ENCODE results near the gene ZBTB38. TPM values are rescaled to one million over a fixed set of nuclear protein-coding genes. Genes with fewer than 3 reads are reported as not detected.

Gene ZBTB38
- total RNA-seq, 1 experiment from 2014 or later = 6.7 TPM

DNA sequence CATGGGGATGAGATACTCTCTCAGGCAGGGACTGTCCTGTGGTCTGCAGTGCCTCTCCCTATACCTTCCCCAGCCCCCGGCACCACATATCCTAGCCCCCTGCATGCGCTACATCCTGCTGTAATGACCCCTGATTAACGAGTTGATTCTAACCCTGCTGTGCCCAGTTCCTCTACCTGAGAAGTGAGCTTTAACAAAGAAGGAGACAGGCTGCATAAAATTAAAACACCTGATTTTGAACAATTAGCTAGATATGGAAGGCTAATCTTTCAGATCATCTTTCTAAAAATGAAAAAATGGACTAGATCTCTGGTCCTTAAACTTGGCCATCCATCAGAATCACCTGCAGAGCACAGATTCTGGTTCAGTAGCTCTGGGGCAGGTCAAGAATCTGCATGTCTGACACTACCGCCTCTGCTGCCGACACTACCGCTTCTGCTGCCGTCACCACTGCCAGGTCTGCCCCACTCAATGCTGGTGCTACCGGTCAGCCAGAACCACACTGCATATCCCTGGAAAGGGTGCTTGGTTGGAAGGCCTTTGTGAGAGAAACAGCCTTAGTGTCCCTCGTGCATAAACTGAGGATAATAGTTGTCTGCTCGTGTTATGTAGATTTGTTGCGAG is 33.6 kb upstream of the ZBTB38 start:
- Histone ChIP-seq H3K4me3 (ENCODE audit: insufficient read depth, low read depth, low read length) (no peak overlapping the region), H3K27me3 (ENCODE audit: control insufficient read depth, insufficient read depth, low read length) (no peaks in the 10 kb centered on the region), H3K36me3 (replicated peaks; ENCODE audit: control insufficient read depth, insufficient read depth, low read length) (no peaks in the 10 kb centered on the region)
- DNase-seq = no peak

DNA sequence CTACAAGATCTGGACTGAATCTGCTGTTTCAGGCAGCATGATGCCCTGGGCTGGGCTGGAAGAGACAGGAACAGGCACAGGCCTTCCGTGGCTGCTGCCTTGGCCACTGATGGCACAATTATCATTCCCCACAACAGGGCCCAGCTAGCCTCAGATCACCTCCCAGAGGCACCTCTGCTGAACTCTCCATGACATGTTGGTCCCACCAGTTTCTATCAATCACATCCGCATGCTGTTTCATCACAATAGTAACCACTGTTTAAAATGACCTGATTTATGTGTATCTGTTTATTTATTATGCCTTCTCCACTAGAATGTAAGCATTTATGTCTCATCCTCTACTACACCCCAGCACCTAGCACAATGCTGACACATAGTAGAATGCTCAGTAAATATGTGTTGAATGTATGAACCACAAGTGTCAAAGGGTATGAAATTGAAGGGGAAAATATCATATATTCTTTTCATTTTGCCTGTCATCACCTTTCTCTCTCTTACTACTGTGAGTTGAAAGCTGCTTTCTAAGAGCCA is 32.7 kb upstream of the ZBTB38 start:
- H3K36me3 ChIP-seq (replicated peaks; ENCODE audit: control insufficient read depth, insufficient read depth, low read length) = no peaks in the 10 kb centered on the region
- H3K27me3 ChIP-seq (ENCODE audit: control insufficient read depth, insufficient read depth, low read length) = no peaks in the 10 kb centered on the region
- DNase-seq = no peak
- H3K4me3 ChIP-seq (ENCODE audit: insufficient read depth, low read depth, low read length) = no peak overlapping the region

DNA sequence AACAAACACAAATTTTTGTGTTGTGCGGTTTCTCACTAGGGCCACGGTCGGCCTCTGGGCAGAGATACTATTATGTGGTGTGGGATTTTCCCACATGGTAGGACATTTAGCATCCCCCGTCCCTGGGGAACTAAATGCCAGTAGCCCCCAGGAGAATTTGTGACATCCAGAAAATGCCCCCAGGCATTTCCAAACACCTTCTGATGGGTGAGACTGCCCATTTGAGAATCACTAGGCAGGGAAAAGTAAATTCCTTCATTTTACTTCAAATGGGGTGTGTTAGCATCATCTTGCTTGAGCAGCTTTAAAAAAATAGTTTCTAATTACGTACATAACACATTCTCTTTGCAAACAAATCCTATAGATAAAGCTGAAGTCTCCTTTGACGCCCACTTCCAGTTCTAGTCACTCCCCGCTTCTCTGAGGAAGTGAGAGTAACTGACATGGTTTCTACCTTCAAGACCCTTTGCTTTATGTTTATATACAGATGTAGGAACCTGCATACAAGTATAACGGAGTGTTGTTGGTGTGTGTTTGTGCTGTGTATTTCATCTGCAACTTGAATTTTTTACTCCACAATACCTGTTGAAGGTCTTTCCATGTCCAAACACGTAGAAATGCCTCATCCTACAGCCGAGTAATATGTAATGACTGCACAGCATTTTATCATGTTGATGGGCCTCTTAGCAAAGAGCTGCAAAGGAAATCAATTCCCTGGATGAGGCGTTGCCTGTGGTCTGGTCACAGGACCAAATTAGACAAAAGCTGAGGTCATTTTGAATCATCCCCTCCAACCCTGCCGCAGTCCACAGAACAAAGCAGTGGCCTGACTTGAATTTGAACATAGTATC is 31.4 kb upstream of the ZBTB38 start:
- no peak for DNase-seq
- H3K27me3 ChIP-seq (ENCODE audit: control insufficient read depth, insufficient read depth, low read length) = no peaks in the 10 kb centered on the region

DNA sequence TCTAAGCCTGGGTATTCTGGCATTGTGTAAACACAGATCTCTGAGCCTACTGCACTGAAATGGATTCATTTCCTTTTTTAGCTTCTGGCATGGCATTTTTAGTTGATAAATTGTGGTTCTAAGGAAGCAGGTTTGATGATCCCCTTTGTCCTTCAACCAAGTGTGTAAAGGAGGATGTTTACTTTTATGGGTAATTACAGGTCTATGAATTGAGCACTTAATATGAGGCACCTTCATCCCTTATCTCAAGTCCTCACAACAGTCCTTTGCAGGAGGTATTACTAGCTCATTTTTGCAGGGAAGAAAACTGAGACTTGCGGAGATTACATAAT is 30.8 kb upstream of the ZBTB38 start:
- no peak overlapping the region for H3K4me3 ChIP-seq (ENCODE audit: insufficient read depth, low read depth, low read length)
- DNase-seq = no peak
- H3K27me3 ChIP-seq (ENCODE audit: control insufficient read depth, insufficient read depth, low read length) = no peaks in the 10 kb centered on the region
- H3K36me3 ChIP-seq (replicated peaks; ENCODE audit: control insufficient read depth, insufficient read depth, low read length) = no peaks in the 10 kb centered on the region

More for the DNA sequence above, 31.4 kb upstream of the ZBTB38 start:
- Histone ChIP-seq H3K4me3 (ENCODE audit: insufficient read depth, low read depth, low read length) (no peak overlapping the region), H3K36me3 (replicated peaks; ENCODE audit: control insufficient read depth, insufficient read depth, low read length) (no peaks in the 10 kb centered on the region)

DNA sequence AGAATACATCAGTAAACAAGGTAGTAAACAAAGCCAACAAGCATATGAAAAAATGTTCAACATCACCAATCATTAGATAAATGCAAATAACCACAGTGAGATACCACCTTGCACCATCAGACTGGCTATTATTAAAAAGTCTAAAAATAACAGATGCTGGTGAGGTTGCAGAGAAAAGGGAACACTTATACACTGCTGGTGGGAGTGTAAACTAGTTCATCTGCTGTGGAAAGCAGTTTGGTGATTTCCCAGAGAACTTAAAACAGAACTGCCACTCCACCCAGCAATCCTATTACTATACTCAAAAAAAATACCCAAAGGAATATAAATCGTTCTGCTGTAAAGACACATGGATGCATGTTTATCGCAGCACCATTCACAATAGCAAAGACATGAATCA is 30.3 kb upstream of the ZBTB38 start:
- no peak for DNase-seq
- Histone ChIP-seq H3K27me3 (ENCODE audit: control insufficient read depth, insufficient read depth, low read length) (no peaks in the 10 kb centered on the region), H3K36me3 (replicated peaks; ENCODE audit: control insufficient read depth, insufficient read depth, low read length) (no peaks in the 10 kb centered on the region), H3K4me3 (ENCODE audit: insufficient read depth, low read depth, low read length) (no peak overlapping the region)

DNA sequence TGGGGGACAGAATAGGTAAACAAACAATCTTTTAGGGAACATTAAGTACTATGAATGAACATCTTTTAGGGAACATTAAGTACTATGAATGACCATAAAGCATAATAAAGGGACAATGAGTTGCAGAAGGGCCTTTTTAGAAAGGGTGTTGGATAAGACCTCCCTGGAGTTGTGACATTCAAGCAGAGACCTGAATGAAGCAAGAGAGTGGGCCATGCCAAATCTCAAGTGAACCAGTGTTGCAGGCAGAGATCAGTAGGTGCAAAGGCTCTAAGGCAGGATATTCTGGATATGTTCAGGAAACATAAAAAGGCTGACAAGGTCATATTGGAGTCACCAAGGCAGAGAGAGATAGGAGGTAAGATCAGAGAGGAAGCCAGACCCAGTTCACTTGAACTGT is 29.4 kb upstream of the ZBTB38 start:
- H3K36me3 ChIP-seq (replicated peaks; ENCODE audit: control insufficient read depth, insufficient read depth, low read length) = no peaks in the 10 kb centered on the region
- DNase-seq = no peak
- no peaks in the 10 kb centered on the region for H3K27me3 ChIP-seq (ENCODE audit: control insufficient read depth, insufficient read depth, low read length)
- H3K4me3 ChIP-seq (ENCODE audit: insufficient read depth, low read depth, low read length) = no peak overlapping the region

DNA sequence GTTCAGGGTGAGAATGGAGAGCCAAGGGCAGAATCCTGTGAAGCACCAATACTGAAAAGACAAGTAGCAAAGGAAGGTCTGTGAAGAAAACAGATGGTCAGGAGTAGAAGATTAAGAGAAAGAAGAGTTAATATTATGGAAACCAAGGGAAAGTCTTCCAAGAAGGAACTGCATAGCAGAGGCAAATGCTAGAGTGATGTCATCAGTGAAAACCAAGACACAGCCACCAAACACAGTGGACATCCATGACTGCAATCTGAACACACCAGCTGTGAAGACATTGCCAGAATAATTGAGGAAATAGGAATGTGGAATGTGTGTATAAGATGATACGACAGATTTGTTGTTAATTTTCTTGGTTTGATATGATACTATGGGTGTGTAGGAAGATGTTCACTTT is 26.8 kb upstream of the ZBTB38 start:
- H3K27me3 ChIP-seq (ENCODE audit: control insufficient read depth, insufficient read depth, low read length) = no peaks in the 10 kb centered on the region
- no peaks in the 10 kb centered on the region for H3K36me3 ChIP-seq (replicated peaks; ENCODE audit: control insufficient read depth, insufficient read depth, low read length)
- no peak overlapping the region for H3K4me3 ChIP-seq (ENCODE audit: insufficient read depth, low read depth, low read length)
- no peak for DNase-seq

DNA sequence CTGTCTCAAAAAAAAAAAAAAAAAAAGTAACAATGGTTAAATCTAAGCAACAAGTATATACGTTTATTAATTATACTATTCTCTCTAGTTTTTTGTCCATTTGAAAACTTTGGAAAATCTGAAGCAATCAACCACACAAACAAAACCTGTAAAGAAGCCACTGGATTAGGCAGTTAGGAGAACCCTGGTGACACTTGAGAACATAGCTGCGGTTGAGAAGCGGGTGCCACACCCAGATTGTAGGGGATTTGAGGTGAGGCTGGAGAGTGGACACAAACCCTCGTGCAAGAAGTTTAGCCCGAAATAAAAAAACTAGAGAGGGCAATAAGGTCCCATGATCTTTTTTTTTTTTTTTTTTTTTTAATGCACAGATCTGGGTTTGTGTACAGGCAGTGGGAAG is 25.9 kb upstream of the ZBTB38 start:
- no peak overlapping the region for H3K4me3 ChIP-seq (ENCODE audit: insufficient read depth, low read depth, low read length)
- no peak for DNase-seq
- no peaks in the 10 kb centered on the region for H3K36me3 ChIP-seq (replicated peaks; ENCODE audit: control insufficient read depth, insufficient read depth, low read length)
- H3K27me3 ChIP-seq (ENCODE audit: control insufficient read depth, insufficient read depth, low read length) = no peaks in the 10 kb centered on the region

DNA sequence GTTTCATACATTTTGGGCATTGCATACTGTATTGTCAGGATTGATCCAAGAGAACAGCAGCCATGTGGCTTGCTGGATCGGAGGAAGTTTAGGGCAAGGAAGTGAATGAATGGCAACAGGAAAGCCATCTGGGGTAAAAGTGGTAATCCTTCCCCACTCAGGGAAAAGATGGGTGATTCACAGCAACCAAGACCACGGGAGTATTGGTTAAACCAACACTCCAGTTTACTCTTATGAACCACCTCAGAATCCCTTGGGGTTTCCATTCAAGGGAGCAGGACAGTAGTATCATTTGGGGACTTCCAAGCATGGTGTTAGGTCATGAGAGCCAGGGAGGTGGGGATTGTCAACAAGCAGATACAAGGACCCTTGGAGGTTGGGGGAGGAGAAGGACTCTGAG is 25.2 kb upstream of the ZBTB38 start:
- DNase-seq = no peak
- Histone ChIP-seq H3K36me3 (replicated peaks; ENCODE audit: control insufficient read depth, insufficient read depth, low read length) (no peaks in the 10 kb centered on the region), H3K27me3 (ENCODE audit: control insufficient read depth, insufficient read depth, low read length) (no peaks in the 10 kb centered on the region), H3K4me3 (ENCODE audit: insufficient read depth, low read depth, low read length) (no peak overlapping the region)

DNA sequence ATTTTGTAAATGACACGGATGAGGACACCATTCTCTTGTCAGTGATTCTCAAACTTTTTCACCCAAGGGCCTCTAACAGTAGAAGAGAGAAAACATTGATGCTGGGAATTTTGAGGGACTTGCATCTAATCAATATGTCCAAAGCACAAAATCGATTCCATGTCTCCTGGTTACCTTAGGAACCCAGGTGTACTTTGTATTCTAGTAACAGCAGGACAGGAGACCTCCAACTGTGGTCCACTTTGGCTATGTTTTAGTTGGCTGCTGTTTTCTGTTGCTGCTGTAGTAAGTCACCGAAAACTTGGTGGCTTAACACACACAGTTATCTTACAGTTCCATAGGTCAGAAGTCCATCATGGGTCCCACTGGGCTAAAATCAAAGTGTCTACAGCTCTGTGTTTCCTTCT is 24.4 kb upstream of the ZBTB38 start:
- H3K36me3 ChIP-seq (replicated peaks; ENCODE audit: control insufficient read depth, insufficient read depth, low read length) = no peaks in the 10 kb centered on the region
- no peak for DNase-seq
- no peaks in the 10 kb centered on the region for H3K27me3 ChIP-seq (ENCODE audit: control insufficient read depth, insufficient read depth, low read length)
- H3K4me3 ChIP-seq (ENCODE audit: insufficient read depth, low read depth, low read length) = no peak overlapping the region

DNA sequence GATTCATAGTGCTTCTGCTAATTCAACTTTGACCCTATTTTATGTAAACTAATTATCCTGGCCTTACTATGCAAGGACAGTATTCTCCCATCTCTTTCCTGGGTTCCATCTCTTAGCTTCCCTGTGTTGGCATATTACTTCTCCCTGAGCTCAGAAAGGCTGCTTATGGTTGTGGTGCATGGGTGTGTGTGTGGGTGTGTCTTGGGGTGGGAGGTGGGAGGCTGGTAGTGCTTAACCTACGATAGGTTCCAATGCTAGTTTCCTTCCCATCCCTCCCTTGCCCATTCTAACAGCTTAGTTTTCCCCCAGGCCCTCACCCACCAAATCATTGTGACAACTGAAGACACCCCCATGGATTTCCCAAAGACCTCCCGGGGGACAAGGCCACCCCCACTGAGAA is 22.8 kb upstream of the ZBTB38 start:
- H3K36me3 ChIP-seq (replicated peaks; ENCODE audit: control insufficient read depth, insufficient read depth, low read length) = no peaks in the 10 kb centered on the region
- H3K27me3 ChIP-seq (ENCODE audit: control insufficient read depth, insufficient read depth, low read length) = no peaks in the 10 kb centered on the region
- no peak overlapping the region for H3K4me3 ChIP-seq (ENCODE audit: insufficient read depth, low read depth, low read length)
- no peak for DNase-seq

DNA sequence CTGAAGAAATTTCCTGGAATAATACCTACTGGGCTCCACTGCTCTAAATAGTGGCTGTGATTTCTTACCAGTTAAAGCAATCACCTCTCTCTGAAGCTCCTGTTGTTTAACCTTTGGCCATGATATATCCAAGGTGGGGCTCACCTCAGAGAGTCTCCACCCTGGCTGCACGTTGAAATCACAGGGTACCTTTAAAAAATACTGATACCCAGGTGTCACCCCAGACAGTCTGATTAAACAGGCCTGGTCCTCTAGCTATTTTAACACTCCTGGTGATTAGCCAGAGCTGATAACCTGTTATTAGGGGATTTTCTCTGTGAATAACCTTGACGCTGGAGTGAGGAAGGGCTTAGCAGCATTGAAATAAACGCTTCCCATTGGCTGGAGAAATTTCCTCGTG is 22.3 kb upstream of the ZBTB38 start:
- no peak for DNase-seq
- Histone ChIP-seq H3K4me3 (ENCODE audit: insufficient read depth, low read depth, low read length) (no peak overlapping the region), H3K36me3 (replicated peaks; ENCODE audit: control insufficient read depth, insufficient read depth, low read length) (no peaks in the 10 kb centered on the region), H3K27me3 (ENCODE audit: control insufficient read depth, insufficient read depth, low read length) (no peaks in the 10 kb centered on the region)

DNA sequence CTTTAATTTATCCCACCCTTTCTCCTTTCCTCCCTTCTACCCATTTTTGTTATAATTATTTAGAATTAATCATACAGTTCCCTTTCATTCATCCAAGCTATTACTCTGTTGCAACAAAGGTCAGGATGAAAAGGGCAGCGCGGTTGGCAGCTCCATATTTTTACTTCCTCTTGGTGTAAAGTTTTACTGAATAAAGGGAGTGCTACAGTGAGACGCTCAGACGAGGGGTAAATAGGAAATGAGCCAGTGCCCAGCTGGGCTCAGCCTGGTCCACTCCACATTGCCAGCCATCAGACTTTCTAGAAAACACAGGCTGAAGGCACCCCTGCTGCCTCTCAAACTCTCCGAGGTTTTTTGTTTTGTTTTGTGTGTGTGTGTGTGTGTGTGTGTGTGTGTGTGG is 21.9 kb upstream of the ZBTB38 start:
- no peak overlapping the region for H3K4me3 ChIP-seq (ENCODE audit: insufficient read depth, low read depth, low read length)
- no peaks in the 10 kb centered on the region for H3K27me3 ChIP-seq (ENCODE audit: control insufficient read depth, insufficient read depth, low read length)
- no peak for DNase-seq
- no peaks in the 10 kb centered on the region for H3K36me3 ChIP-seq (replicated peaks; ENCODE audit: control insufficient read depth, insufficient read depth, low read length)

DNA sequence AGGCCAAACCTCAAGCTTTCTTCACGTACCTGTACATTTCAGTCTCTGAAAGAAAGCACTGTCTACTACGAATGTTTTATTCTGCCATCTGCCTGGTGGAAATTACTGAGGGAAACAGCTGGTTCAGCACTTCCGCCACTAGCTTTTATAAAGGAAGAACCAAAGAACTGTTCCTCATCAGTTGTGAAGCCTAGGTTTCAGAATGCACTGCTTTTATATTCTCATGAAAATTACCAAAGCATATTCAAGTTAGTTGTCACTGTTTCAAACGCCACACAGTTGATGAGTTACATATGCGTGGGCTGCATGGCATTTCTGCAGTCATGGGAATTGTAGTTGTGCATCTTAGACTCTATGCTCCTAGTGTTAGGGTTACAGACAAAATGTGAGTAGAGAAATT is 21.5 kb upstream of the ZBTB38 start:
- Histone ChIP-seq H3K4me3 (ENCODE audit: insufficient read depth, low read depth, low read length) (no peak overlapping the region), H3K27me3 (ENCODE audit: control insufficient read depth, insufficient read depth, low read length) (no peaks in the 10 kb centered on the region), H3K36me3 (replicated peaks; ENCODE audit: control insufficient read depth, insufficient read depth, low read length) (no peaks in the 10 kb centered on the region)
- DNase-seq = no peak

DNA sequence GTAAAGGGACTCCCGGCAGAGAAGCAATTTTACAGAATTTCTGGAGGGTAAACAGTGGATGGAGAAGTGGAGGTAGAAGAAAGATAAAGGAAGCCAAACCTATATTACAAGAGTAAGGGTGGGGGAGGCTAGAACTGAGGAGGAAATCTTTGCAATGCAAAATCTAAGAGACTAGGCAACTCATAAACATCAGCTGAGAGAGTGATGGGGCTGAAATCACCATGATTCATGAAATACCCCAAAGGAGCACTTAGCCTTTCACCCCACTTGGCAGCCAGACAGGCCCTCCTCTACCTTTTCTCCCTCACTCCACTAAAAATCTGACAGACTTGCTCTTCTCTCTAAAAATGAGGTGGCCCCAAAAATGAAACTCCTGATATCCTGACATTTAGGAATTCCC is 19.5 kb upstream of the ZBTB38 start:
- no peak for DNase-seq
- no peak overlapping the region for H3K4me3 ChIP-seq (ENCODE audit: insufficient read depth, low read depth, low read length)

More for the DNA sequence above, 19.5 kb upstream of the ZBTB38 start:
- Histone ChIP-seq H3K36me3 (replicated peaks; ENCODE audit: control insufficient read depth, insufficient read depth, low read length) (no peaks in the 10 kb centered on the region), H3K27me3 (ENCODE audit: control insufficient read depth, insufficient read depth, low read length) (no peaks in the 10 kb centered on the region; the same call in 1 of the 2 replicates)
